B cell (primary cell): ENCODE measurements around the gene RBM11. TPM values are rescaled to one million over a fixed set of nuclear protein-coding genes. Genes with fewer than 3 reads are reported as not detected.

Source experiments
- ATAC-seq: fragments of 200-7000 bp; cut with Tn5 transposase; one replicate; pipeline ENCODE4 v1.10.0; 2021; ENCODE audit warnings: low read depth, mild to moderate bottlenecking, moderate number of reproducible peaks, moderate library complexity
- CTCF ChIA-PET: fragments of 350-600 bp; sonication (Branson Sonifier 250); formaldehyde crosslinking; loops from one replicate; lab custom pipeline; 2021; ENCODE audit warnings: antibody characterized with exemption, inconsistent platforms; lab: Charles Lee
- POLR2A ChIA-PET: fragments of 350-600 bp; sonication (Branson Sonifier 250); formaldehyde crosslinking; loops from one replicate; lab custom pipeline; 2021; ENCODE audit warnings: antibody characterized with exemption; lab: Charles Lee
- DNase-seq: peaks from one replicate; pipeline ENCODE4 v3.0.0; 2013
- H2AFZ ChIP-seq: 2 replicates; pipeline ENCODE4 v1.6.1; 2012; ENCODE audit warnings: mild to moderate bottlenecking, low read depth, low read length; ENCODE audit not compliant: insufficient read depth, poor library complexity, severe bottlenecking
- H3K27ac ChIP-seq, 2 donors: 1 replicate in 1 of 2; 2 replicates in 1 of 2; pipeline ENCODE4 v1.5.1; 2012 to 2013; ENCODE audit warnings: low read length in 2 of 2, mild to moderate bottlenecking in 2 of 2, moderate library complexity in 1 of 2
- H3K27me3 ChIP-seq, 4 experiments: fragments of 200-600 bp in 1 of 4; sonication (generic) in 1 of 4; replicated peaks in 1 of 4; 1 replicate in 2 of 4; 2 replicates in 2 of 4; pipeline versions ENCODE4 v1.6.1 to v1.7.0; 2013 to 2016; ENCODE audit warnings: low read length in 3 of 4, mild to moderate bottlenecking in 2 of 4, mixed read lengths in 1 of 4, moderate library complexity in 1 of 4; ENCODE audit not compliant: insufficient read depth in 4 of 4, control insufficient read depth in 3 of 4; ENCODE audit errors: control extremely low read depth in 1 of 4
- H3K36me3 ChIP-seq, 2 experiments: replicated peaks in 1 of 2; 1 replicate in 1 of 2; 2 replicates in 1 of 2; pipeline versions ENCODE4 v1.6.1 to v1.7.1; 2013; ENCODE audit warnings: low read length in 1 of 2; ENCODE audit not compliant: insufficient read depth in 2 of 2, control insufficient read depth in 1 of 2; ENCODE audit errors: control extremely low read depth in 1 of 2, extremely low read depth in 1 of 2
- H3K4me1 ChIP-seq, 2 donors: fragments of 200-600 bp in 1 of 2; sonication (generic) in 1 of 2; 1 replicate in 1 of 2; 2 replicates in 1 of 2; pipeline versions ENCODE4 v1.5.1 to v1.6.1; 2013 to 2017; ENCODE audit warnings: low read length in 2 of 2; ENCODE audit not compliant: control insufficient read depth in 2 of 2, insufficient read depth in 2 of 2
- H3K4me2 ChIP-seq: replicated peaks from 2 replicates; pipeline ENCODE3; 2012; ENCODE audit warnings: mild to moderate bottlenecking, low read depth, low read length; ENCODE audit not compliant: poor library complexity, severe bottlenecking
- H3K4me3 ChIP-seq, 5 experiments: fragments of 200-600 bp in 1 of 5; sonication (generic) in 1 of 5; 1 replicate in 3 of 5; 2 replicates in 2 of 5; pipeline versions ENCODE4 v1.5.1 to v1.7.0; 2011 to 2016; ENCODE audit warnings: low read length in 4 of 5, mild to moderate bottlenecking in 4 of 5, low read depth in 2 of 5, control low read depth in 1 of 5, moderate library complexity in 1 of 5; ENCODE audit not compliant: insufficient read depth in 1 of 5; ENCODE audit errors: control extremely low read depth in 1 of 5, extremely low read depth in 1 of 5
- H3K79me2 ChIP-seq: fragments of 200-600 bp; sonication (generic); one replicate; pipeline ENCODE4 v1.6.0; 2016; ENCODE audit warnings: low read length; ENCODE audit not compliant: control insufficient read depth, insufficient read depth
- H3K9ac ChIP-seq: fragments of 200-600 bp; sonication (generic); 2 replicates; pipeline ENCODE4 v1.6.1; 2017; ENCODE audit warnings: mild to moderate bottlenecking, low read length, moderate library complexity
- H3K9me3 ChIP-seq, 3 donors: one replicate each; pipeline versions ENCODE4 v1.6.1 to v1.7.1; 2013; ENCODE audit warnings: low read length in 2 of 3; ENCODE audit not compliant: control insufficient read depth in 2 of 3, insufficient read depth in 1 of 3; ENCODE audit errors: control extremely low read depth in 1 of 3
- H4K20me1 ChIP-seq: 2 replicates; pipeline ENCODE4 v1.6.0; 2012; ENCODE audit warnings: mild to moderate bottlenecking, low read length; ENCODE audit not compliant: insufficient read depth, control insufficient read depth, poor library complexity, severe bottlenecking
- H3K27ac Mint-ChIP-seq: one replicate; pipeline ENCODE4 v1.8.0; 2021; ENCODE audit warnings: mixed read lengths
- H3K27me3 Mint-ChIP-seq: one replicate; pipeline ENCODE4 v1.8.0; 2021; ENCODE audit warnings: mixed read lengths
- H3K4me1 Mint-ChIP-seq: one replicate; pipeline ENCODE4 v1.8.0; 2021; ENCODE audit warnings: mixed read lengths
- H3K4me3 Mint-ChIP-seq: one replicate; pipeline ENCODE4 v1.8.0; 2021; ENCODE audit warnings: mixed read lengths
- H3K9me3 Mint-ChIP-seq: one replicate; pipeline ENCODE4 v1.8.0; 2022; ENCODE audit warnings: mixed read lengths; ENCODE audit not compliant: insufficient read depth
- CTCF ChIP-seq: fragments of 200-600 bp; IDR thresholded peaks from one replicate; pipeline ENCODE4 v1.8.0; 2022; ENCODE audit warnings: antibody characterized with exemption, mild to moderate bottlenecking
- EZH2 ChIP-seq: IDR thresholded peaks from 2 replicates; pipeline ENCODE4 v1.6.1; 2012; ENCODE audit warnings: borderline replicate concordance, low read depth, mild to moderate bottlenecking, moderate library complexity, low read length; ENCODE audit not compliant: insufficient read depth, poor library complexity, severe bottlenecking
- WGBS: methylation state at CpG from one replicate; pipeline ENCODE4 v1.1.5; 2013; ENCODE audit warnings: missing lambda C conversion rate; ENCODE audit not compliant: insufficient coverage; 5-methylcytosine and 5-hydroxymethylcytosine counted together
- intact Hi-C: fragments of 100-400 bp; cut with micrococcal nuclease; formaldehyde crosslinking; loops from one replicate; pipeline ENCODE4 v1.10.0; 2022
- polyA plus RNA-seq: library from polyadenylated mRNA; depleted of rRNA; stranded (reverse); fragments of >200 nt; gene quantifications from 2 replicates; pipeline ENCODE4 v1.2.3, GENCODE V29; 2012
- total RNA-seq, 2 donors: library from RNA; stranded (reverse); fragments of 120-200 nt in 1 of 2; gene quantifications; 1 replicate in 1 of 2; 2 replicates in 1 of 2; pipeline versions ENCODE4 v1.2.3 to v1.2.4, GENCODE V29; 2013 to 2022

RBM11 gene
- total and polyA plus RNA-seq, 2 donors (not counting 1 experiment from before 2014, with no cell fraction given), result 3.4 to 3.8 TPM

- ChIA-PET CTCF (no interaction called here), POLR2A (no interaction called here)
- Histone ChIP-seq H3K9me3 (peaks cover 0 to 5% (median 0%) of the 10 kb centered on the region in 3 donors), H3K27ac (no peak overlapping the region), H3K36me3 (no peaks in the 10 kb centered on the region), H4K20me1 (no peaks in the 10 kb centered on the region), H3K27me3 (peaks cover 0 to 8% (median 2%) of the 10 kb centered on the region in 4 experiments), H3K4me1 (no peaks in the 10 kb centered on the region), H3K4me2 (no peak overlapping the region), H3K9ac (no peak overlapping the region), H2AFZ (no peak overlapping the region), H3K4me3 (no peak overlapping the region), H3K79me2 (no peaks in the 10 kb centered on the region)
- Mint-ChIP-seq H3K27ac (no peak overlapping the region), H3K9me3 (no peaks in the 10 kb centered on the region), H3K27me3 (peaks cover 32% of the 10 kb centered on the region), H3K4me3 (no peak overlapping the region), H3K4me1 (no peaks in the 10 kb centered on the region)
- TF ChIP-seq EZH2, result no peak
- TF ChIP-seq CTCF, result no peak
- intact Hi-C loops, result no loop called here
- DNase-seq, result no peak
- ATAC-seq, result no peak
- WGBS, result no CpG with 5 or more reads among the region's 2 CpGs
Observed at GRCh38 chr21:14270631-14271030, 54.7 kb downstream of the RBM11 start.

GRCh38 chr21:14271053-14271452 is 55.1 kb downstream of the RBM11 start:
- Histone ChIP-seq H3K27me3 (peaks cover 0 to 8% (median 2%) of the 10 kb centered on the region in 4 experiments), H3K9ac (no peak overlapping the region), H3K4me1 (no peaks in the 10 kb centered on the region), H3K4me2 (no peak overlapping the region), H3K27ac (no peak overlapping the region), H4K20me1 (no peaks in the 10 kb centered on the region), H3K9me3 (peaks cover 0 to 5% (median 0%) of the 10 kb centered on the region in 3 donors), H3K79me2 (no peaks in the 10 kb centered on the region), H2AFZ (no peak overlapping the region), H3K4me3 (no peak overlapping the region), H3K36me3 (no peaks in the 10 kb centered on the region)
- no peak overlapping the region for H3K4me3 Mint-ChIP-seq
- POLR2A ChIA-PET, result no interaction called here
- TF ChIP-seq CTCF (no peak), EZH2 (no peak)
- DNase-seq, result no peak
- no CpG with 5 or more reads among the region's 3 CpGs for WGBS
- H3K27me3 Mint-ChIP-seq, result peaks cover 36% of the 10 kb centered on the region
- H3K4me1 Mint-ChIP-seq, result no peaks in the 10 kb centered on the region
- no peaks in the 10 kb centered on the region for H3K9me3 Mint-ChIP-seq
- CTCF ChIA-PET, result no interaction called here
- no peak for ATAC-seq
- H3K27ac Mint-ChIP-seq, result no peak overlapping the region
- intact Hi-C loops, result no loop called here
